Esophagus mucosa (tissue), 1 donor: ENCODE data around the gene FBXW7. TPM values are rescaled to one million over a fixed set of nuclear protein-coding genes. Genes with fewer than 3 reads are reported as not detected.

Experiments used
- ATAC-seq: fragments of 200-7000 bp; cut with Tn5 transposase; one replicate; pipeline ENCODE4 v1.9.1; 2020
- total RNA-seq: library from RNA; stranded (reverse); gene quantifications from one replicate; pipeline ENCODE4 v1.2.4, GENCODE V29; 2023
- donor health status: DM: yes; HTN: yes; CAD: no.

The FBXW7 gene
- total RNA-seq, 1 donor from 2014 or later: 29.5 TPM

DNA sequence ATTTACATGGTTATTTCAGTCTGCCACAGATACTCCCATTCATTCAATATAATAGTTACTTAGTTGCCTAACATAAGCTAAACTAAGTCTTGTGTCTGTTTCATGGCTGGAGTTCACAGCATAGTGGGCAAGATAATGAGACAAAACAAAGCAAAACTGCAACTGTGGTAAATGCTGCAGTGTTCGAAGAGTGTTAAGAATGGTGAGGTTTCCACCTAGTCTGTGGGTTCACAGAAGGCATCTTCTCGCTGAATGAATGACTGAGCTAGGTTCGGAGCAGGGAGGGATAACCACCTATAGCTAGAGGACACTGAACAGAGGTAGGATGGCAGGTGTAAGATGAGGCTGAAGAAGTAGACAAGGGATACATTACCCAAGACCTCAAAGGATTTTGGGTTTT lies 171.0 kb downstream of the FBXW7 start:
- no peak for ATAC-seq

DNA sequence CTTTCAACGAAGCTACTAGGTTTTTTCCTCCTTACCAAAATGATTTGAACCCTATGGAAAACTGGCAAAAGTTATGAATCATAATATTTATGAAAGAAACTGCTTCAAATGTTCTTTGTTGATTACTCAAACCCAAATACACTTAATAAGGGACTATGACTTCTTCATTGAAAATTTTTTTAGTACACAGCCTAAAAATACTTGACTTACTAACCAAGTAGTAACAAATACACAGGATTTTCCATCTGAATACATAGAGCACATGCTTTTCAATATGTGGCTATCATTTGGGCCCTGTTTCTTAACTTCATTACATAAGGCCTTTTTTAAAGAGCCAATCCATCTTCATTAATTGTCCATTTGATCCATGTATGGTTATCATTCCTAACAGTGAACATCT lies 171.5 kb downstream of the FBXW7 start:
- ATAC-seq: no peak

DNA sequence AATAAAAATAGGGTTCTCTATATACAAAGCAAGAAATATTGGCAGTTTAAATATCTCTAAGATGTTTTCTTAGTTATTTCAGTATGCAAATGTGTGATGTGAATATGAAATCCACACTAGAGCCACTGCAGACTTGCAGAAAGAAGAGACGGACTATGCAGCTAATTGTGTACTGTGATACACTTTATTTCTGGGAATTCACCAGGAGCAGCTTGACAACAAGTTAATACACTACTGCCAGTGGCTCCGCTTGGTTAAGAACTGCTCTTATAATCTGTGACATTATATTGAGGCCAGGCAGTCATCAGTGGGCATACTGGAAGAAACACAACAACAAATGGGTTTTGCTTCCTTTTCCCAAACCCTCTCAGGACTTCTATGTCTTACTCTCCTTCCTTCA lies 172.0 kb downstream of the FBXW7 start:
- ATAC-seq: no peak

DNA sequence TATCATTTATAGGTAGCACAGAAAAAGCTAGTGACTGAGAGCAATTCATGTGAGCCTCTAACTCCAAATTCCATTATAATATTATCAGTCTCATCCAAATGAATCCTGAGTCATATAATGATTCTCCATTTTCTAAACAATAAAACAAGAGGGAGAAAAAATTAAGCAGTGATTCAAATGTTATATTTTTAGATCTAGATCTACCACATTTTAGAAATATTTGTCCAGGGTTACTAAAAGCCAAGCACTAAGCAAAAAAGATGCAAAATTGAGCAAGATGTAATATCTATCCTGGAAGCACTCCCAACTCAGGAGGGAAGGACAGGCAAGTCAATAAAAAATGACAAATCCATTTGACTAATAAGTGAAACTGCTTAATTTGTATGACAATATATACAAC lies 172.8 kb downstream of the FBXW7 start:
- ATAC-seq: no peak

DNA sequence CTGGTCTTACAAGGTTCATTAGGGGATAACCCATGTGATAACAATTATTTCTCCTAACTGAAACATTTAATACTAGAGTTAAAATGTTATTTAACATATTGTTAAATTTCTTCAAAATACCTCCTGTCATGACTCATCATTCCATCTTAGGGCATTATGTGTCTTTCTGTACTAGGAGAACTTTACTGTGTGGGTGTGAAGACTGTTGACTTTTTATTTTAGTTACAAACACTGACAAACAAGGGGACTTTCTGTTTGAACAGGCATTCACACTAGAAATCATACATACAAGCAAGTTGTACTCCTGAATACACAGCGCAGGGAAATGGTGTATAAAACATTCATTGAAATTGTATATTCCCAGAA lies 175.9 kb downstream of the FBXW7 start:
- ATAC-seq: no peak

DNA sequence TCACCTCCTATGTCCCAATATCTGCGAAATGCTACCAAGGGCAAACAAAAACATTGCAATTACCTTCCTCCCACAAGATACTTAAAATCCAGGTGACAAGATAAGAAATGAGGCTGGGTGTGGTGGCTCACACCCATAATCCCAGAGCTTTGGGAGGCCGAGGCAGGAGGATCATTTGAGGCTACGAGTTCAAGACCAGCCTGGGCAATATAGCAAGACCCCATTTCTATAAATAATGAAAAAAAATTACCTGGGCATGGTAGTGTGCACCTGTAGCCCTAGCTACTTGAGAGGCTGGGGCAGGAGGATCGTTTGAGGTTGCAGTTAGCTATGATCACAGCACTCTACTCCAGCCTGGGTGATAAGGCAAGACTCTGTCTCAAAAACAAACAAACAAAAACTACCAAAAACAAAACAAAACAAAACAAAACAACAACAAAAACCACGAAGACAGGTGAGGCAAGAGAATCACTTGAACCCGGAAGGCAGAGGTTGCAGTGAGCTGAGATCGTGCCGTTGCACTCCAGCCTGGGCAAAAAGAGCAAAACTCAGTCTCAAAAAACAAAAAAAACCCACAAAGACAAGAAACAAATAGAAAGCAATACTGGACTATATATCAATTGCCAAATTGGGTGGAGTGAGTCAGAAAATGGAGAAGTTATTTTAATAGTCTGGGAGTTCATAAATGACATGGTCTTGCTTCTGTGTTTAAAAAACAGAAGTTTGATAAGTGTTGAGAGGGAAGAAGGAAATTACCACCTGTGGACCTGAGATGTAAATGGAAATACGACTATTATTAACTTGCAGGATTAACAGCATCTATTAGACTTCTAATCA lies 176.5 kb downstream of the FBXW7 start:
- no peak for ATAC-seq

DNA sequence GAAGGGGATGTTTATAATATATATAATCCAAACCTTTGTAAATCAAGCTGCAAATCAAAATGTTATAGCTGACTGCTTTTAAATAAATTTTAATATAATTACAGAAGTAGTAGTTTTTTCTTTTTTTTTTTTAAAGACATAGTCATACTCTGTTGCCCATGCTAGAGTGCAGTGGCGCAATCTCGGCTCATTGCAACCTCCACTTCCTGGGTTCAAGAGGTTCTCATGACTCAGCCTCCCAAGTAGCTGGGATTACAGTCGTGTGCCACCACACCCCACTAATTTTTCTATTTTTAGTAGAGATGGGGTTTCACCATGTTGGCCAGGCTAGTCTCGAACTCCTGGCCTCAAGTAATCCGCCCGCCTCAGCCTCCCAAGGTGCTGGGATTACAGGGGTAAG lies 178.7 kb downstream of the FBXW7 start:
- no peak for ATAC-seq

DNA sequence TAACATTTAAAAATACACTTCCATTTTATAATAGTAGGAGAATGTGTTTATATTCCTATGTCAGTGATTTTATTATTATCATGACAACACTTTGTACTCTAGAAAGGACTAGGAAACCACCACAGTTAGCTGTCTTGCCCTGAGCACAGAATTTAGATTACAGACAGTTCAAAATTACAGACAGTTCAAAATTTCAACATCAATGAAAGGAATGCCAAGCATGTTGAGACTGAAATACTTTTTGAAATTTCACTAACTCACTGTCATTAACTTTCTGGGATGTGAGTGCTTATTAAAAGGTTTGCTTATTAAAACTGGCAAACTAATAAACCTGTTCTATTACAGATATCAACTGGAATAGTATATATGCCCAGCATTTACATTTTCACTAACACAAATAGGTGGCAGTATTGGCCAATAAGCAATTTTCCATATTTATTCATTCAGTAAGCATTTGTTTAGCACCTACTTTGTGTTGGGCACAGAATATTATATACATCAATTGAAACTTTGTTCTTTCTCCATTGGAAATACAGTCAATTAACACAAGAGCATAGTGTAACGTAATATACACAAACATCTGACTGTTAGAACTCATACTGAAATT lies 179.4 kb downstream of the FBXW7 start:
- no peak for ATAC-seq

DNA sequence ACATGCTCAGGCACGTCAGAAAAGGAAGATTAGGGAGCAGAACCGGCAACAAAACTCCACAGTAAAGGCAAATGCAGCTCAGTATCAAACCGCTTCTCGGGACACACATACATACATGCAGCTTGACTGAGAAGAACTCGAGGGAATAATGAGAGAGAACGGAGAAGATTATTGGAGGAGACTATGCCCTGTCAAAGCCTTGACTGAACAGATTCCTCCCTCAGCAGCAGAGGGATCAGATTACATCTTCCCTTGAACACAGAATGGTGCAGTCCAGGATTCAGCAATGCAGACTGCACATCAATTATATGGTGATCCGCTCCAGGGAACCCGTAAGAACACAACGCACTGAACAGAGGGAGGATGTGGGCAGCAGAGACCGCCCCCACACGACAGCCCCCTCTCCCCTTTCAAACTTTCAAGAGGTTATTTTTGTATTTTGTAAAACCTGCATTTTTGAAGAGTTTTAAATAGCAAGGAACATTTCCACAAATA lies 183.2 kb downstream of the FBXW7 start:
- ATAC-seq: peak; percentile 99

DNA sequence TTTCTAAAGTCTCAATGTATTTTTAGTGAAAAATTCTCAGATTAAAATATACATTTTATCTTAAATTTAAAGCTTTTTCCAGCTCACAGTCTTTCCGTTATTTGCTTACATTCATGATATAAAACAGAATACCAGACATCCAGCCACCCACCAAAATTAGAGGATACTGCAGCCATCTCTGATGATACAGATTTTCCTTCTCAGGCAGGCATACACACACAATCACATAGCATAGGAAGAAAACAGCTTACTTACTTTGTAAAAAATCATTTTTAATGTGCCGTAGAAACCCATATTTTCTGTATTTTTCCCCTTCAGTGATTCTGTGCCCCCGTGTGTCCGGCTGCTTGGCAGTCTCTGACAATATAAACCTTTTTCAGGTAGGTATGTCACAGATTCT lies 183.7 kb downstream of the FBXW7 start:
- peak; percentile 2 for ATAC-seq

DNA sequence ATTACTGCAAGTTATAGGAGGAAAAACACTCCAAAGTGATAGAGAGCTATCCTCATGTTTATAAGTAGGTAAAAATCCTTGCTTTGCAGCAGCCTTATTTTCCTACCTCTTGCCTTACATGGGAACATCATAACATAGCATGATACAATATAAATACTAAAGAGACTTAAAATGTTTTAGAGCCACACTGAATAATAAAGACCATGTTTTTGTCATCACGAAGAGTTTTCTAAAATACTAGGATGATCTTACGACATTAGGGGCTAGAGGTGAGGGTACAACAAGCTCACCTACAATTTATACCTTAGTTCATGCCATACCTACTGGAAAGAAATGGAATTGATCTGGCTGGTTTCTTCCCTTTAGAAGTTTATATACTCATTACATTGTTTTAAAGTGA lies 184.8 kb downstream of the FBXW7 start:
- ATAC-seq: no peak

DNA sequence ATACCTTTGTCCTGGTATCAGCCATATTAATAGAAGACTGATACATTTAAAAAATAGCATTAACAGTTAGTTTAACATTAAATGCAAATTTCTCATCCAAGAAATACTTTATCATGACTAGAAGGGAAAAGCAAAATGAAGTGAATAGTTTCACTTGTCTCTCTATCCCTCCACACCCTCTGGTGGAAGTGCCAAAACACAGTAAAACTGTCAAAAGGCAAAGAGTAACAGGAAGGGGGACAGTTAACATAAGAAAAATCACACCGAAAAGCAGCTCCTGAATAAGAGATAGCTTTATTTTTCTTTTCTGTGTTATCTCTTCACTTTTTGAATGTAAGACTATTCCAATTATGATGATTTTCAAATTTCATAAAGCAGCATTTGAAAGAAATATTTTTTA lies 187.2 kb downstream of the FBXW7 start:
- no peak for ATAC-seq

DNA sequence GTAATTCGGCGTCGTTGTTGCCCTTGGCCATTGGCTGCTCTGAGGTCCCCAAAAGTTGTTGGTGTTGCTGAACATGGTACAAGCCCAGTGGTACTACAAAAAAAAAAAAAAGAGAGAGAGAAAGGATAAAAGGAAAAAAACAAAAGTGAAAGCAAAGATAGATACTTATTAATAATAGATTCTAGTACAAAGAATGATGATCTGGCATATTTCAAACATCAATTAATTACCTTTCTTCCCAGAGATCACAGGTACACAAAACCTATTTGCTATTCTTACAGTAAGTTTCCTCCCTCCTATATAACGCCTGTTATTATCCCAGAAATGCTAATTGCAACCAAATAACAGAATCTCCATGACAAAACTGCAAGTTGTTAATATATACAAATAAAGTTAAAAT lies 188.9 kb downstream of the FBXW7 start:
- ATAC-seq: no peak

DNA sequence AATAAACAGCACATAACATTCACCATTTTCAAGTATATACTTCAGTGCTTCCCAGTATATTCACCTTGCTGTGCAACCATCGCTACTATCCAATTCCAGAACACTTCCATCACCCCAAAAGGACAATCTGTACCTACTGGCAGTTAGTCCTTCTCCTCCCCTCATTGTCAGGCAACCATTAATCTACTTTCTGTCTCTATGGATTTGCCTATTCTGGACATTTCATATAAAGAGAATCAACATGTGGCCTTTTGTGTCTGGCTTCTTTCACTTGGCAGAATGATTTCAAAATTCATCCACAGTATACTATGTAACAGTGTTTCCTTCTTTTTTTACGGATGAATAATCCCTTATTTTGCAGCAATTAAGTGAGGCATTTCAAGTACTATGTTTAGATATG lies 189.4 kb downstream of the FBXW7 start:
- no peak for ATAC-seq

DNA sequence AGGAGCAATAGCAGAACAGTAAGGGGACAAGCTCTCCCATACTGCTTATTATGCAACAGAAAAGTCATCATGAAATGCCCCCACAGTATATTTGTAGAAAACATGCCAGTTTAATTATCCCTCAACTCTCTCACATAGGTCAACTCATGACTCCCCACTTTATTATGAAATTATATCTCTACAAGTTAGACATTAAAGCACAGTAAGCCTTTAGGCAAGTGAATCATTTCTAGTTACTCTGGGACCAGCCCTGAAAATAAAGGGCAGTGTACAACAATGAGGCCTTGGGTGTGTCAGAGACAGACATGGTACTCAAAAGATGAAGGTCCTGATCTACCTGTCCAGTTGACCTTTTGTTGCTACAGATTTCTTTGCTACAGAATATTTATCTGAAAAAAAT lies 191.9 kb downstream of the FBXW7 start:
- ATAC-seq: peak; percentile 92

DNA sequence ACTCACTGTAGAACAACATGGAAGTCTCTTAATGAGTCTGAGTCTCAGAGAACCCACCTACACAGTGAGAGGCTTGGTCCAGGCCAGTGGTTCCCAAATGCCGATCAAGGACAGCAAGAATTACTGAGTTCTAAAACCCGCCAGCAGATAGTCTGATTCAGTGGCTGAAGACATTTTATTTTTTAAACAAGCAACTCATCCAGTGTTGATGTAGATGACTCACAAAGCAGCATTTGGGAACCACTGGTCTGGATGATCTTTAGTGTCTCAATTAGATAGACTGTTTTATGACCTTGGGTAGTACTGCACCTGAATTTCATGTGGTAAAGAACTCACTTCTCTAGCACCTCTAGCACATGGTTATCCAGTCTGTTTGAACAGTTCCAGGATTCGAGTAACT lies 193.6 kb downstream of the FBXW7 start:
- ATAC-seq: peak; percentile 46

DNA sequence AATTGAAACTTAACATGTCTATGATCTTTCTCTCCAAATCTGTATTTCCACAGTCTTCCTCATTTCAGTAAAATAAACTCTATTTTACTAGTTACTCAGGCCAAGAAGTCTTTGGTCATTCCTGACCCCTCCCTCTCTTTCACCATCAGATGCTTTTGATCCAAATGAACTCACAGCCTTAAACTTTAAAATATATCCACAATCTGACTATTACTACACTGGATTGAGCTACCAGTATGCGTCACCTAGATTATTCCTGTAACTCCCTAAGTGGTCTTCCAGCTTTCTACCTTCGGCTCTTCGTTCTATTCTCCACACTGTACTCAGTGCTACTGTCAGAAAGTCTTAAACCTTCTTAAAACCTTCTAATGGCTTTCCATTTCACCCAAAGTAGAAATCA lies 195.1 kb downstream of the FBXW7 start:
- ATAC-seq: no peak

DNA sequence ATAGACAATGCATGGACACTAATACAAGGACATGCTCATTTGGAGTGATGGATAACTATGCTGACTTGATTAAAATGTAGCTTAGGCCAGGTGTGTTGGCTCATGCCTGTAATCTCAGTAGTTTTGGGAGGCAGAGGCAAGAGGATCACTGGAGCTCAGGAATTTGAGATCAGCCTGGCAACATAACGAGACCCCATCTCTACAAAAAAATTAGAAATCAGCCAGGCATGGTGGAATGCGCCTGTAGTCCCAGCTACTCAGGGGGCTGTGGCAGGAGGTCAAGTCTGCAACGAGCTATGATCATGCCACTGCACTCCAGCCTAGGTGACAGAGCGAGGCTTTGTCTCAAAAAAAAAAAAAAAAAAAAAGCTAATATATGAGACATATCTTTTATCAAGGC lies 196.3 kb downstream of the FBXW7 start:
- no peak for ATAC-seq

DNA sequence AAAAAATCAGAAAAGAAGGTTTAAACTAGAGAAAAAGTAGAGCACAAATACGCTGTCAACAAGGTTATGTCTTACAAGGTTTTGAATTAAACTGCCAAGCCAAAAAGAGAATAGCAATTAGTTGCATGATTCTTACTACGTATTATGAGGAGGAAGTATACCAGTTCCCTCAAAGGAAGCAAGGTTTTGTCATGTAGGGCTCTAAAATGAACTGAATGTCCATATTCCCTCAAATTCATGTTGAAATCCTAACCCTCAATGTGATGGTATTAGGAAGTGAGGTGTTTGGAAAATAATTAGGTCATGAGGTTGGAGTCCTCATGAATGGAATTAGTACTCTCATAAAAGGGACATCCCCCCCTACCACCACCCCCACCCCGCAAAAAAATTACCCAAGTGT lies 201.0 kb downstream of the FBXW7 start:
- no peak for ATAC-seq

DNA sequence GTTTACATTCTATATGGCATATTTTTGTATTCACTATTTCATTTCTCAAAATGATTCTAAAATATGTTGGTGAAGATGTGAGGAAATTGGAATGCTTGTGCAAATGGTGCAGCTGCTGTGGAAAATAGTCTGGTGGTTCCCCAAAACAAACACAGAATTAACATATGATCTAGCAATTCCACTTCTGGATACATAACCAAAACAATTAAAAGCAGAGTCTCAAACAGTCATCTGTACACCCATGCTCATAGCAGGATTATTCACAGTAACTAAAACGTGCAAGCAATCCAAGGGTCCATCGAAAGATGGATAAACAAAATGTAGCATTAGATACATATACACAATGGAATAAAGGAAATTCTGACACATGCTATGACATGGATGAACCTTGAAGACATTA lies 204.8 kb downstream of the FBXW7 start:
- no peak for ATAC-seq

DNA sequence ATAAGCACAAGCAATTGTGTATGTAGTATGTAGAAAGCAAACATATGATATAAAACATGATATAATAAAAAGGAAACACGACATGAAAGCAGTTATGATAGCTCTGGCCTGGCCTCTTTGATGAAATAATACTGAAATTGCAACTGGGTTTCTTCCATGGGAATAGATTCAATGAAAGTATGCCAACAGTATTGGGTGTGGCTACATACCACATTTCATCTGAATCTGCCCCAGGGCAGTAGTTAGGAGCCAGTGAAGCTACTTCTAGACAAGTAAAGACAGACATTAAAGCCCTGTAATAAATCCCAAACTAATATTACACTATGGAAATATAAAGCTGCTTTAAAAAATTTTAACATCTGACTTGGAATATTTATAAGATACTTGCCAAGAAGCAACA lies 207.3 kb downstream of the FBXW7 start:
- peak; percentile 90 for ATAC-seq

DNA sequence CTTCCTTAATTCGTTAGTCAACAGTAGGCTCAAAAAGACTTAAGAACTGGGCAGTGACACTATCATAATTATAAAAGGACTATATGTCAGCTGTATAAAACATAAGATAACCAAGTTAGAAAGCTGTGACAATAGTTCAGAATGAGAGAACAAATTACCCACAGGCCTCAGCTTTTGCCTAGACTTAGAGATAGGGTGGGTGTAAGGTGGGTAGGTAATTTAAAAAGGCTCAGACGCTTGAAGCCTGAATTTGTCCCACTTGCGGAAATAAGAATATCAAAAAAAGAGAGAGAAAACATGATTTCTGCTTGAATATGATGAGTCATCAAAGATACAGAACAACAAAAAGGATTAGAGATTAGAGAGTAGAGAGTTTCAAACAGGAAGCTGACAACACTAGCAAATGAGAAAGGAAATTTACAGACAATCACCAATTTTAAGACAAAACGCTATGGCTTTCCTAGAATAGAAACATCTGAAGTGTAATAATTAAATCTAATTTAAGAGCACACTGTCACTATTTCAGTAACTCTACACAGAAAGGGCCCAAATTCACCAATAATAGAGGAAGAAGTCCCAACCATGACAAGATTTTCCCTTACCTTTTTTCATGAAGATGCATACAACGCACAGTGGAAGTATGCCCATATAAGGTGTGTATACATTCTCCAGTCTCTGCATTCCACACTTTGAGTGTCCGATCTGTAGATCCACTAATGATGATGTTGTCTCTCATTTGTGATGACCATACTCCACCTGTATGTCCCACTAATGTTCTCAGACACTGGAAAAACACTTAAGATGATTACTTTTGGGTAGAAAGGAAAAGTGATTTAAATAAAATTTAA lies 208.1 kb downstream of the FBXW7 start:
- peak; percentile 46 for ATAC-seq

DNA sequence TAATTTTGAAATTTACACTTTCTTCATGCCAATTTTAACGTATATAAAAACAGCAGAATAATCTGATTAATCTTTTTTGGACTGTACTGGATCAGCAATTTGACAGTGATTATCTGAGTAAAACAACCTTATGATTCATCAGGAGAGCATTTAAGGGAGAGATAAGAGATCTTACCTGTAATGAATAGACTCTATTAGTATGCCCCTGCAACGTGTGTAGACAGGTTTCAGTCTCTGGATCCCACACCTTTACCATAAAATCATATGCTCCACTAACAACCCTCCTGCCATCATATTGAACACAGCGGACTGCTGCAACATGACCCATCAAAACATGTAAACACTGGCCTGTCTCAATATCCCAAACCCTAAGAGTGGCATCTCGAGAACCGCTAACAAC lies 210.1 kb downstream of the FBXW7 start:
- peak; percentile 24 for ATAC-seq

DNA sequence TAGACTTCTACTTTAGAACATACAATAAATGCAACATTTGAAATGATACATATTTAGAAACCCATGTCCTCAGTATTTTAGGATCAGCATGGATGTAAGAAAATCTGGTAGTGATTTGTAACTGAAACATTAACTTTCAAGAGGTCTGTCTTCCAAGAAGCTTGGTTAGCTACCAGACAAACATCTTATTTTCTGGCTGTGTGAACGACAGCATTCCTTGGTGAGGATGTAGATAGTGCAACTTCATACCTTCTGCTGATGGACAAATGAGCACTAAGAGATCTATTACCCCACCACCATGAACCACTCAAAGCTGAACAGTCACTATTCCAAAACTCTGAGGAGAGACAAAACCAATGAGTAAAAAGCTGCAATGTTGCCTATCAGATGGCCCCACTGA lies 212.7 kb downstream of the FBXW7 start:
- no peak for ATAC-seq
